HL-60 (cell line): ENCODE data around the gene LCA5L.

ENCODE experiments used
- CTCF ChIP-seq: IDR thresholded peaks from one replicate; pipeline ENCODE4 v1.5.1; 2011; ENCODE audit warnings: low read length, control low read depth, inconsistent platforms; ENCODE audit not compliant: insufficient read depth
- GABPA ChIP-seq: IDR thresholded peaks from 2 replicates; pipeline ENCODE4 v1.6.1; 2012; ENCODE audit warnings: low read depth
- POLR2AphosphoS5 ChIP-seq: IDR thresholded peaks from 2 replicates; pipeline ENCODE4 v1.6.1; 2012; ENCODE audit warnings: low read depth
- SPI1 ChIP-seq: IDR thresholded peaks from 2 replicates; pipeline ENCODE4 v1.6.1; 2012; ENCODE audit warnings: low read depth, mild to moderate bottlenecking, borderline replicate concordance
- TF ChIP-seq, protein P1 (sequence below): IDR thresholded peaks from 2 replicates; pipeline ENCODE4 v1.6.1; 2012; ENCODE audit warnings: low read depth; ENCODE audit not compliant: insufficient replicate concordance

DNA sequence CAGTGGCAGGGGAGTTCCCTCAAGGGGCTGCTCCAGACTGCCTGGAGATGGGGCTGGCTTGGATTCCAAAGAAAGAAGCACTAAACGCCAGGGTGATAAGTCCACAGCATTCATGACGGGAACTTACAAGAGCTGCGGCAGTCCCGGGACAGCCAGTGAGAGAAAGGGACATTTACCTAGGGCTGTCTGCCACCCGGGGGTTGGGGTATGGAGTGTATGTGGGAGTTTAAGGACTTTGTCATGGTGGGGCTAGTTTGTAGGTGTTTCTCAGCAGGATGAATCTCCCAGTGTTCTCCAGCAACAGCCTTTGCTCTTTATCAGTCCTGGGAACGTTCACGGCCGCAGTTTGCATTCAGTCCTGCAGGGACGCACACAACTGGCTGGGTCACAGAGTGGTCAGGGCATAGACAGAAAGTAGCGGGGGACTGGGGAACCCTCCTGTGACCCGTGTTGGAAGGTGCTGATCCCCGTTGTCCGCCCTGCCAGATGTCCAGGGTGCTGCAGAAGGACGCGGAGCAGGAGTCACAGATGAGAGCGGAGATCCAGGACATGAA is 55.3 kb downstream of the LCA5L start:
- TF ChIP-seq CTCF (no peak), POLR2AphosphoS5 (no peak), SPI1 (no peak), GABPA (no peak)
- TF ChIP-seq, protein P1, sequence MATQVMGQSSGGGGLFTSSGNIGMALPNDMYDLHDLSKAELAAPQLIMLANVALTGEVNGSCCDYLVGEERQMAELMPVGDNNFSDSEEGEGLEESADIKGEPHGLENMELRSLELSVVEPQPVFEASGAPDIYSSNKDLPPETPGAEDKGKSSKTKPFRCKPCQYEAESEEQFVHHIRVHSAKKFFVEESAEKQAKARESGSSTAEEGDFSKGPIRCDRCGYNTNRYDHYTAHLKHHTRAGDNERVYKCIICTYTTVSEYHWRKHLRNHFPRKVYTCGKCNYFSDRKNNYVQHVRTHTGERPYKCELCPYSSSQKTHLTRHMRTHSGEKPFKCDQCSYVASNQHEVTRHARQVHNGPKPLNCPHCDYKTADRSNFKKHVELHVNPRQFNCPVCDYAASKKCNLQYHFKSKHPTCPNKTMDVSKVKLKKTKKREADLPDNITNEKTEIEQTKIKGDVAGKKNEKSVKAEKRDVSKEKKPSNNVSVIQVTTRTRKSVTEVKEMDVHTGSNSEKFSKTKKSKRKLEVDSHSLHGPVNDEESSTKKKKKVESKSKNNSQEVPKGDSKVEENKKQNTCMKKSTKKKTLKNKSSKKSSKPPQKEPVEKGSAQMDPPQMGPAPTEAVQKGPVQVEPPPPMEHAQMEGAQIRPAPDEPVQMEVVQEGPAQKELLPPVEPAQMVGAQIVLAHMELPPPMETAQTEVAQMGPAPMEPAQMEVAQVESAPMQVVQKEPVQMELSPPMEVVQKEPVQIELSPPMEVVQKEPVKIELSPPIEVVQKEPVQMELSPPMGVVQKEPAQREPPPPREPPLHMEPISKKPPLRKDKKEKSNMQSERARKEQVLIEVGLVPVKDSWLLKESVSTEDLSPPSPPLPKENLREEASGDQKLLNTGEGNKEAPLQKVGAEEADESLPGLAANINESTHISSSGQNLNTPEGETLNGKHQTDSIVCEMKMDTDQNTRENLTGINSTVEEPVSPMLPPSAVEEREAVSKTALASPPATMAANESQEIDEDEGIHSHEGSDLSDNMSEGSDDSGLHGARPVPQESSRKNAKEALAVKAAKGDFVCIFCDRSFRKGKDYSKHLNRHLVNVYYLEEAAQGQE, result no peak
